Spleen (tissue), 11 donors: ENCODE data around the gene CPED1. TPM values are rescaled to one million over a fixed set of nuclear protein-coding genes. Genes with fewer than 3 reads are reported as not detected.

Experiments
- DNase-seq: peaks from one replicate; pipeline ENCODE4 v3.0.0-alpha.2; 2020
- H3K27ac ChIP-seq, 8 donors: fragments of 200-600 bp; sonication (generic) in 7 of 8; 1 replicate in 4 of 8; 2 replicates in 4 of 8; pipeline versions ENCODE4 v1.5.0 to v1.8.0; 2016 to 2021; ENCODE audit warnings: inconsistent platforms in 4 of 8, mild to moderate bottlenecking in 4 of 8, moderate library complexity in 1 of 8
- H3K27me3 ChIP-seq, 7 donors: fragments of 200-600 bp; sonication (generic) in 6 of 7; replicated peaks in 1 of 7; 1 replicate in 4 of 7; 2 replicates in 3 of 7; pipeline versions ENCODE4 v1.5.0 to v1.8.0; 2016 to 2021; ENCODE audit warnings: inconsistent platforms in 3 of 7, mild to moderate bottlenecking in 1 of 7
- H3K36me3 ChIP-seq, 6 donors: fragments of 200-600 bp; sonication (generic) in 5 of 6; 1 replicate in 4 of 6; 2 replicates in 2 of 6; pipeline versions ENCODE4 v1.5.0 to v1.8.0; 2016 to 2021; ENCODE audit warnings: inconsistent platforms in 2 of 6
- H3K4me1 ChIP-seq, 6 donors: fragments of 200-600 bp; sonication (generic) in 5 of 6; 1 replicate in 3 of 6; 2 replicates in 3 of 6; pipeline versions ENCODE4 v1.5.0 to v1.8.0; 2016 to 2021; ENCODE audit warnings: inconsistent platforms in 3 of 6
- H3K4me3 ChIP-seq, 8 donors: fragments of 200-600 bp; sonication (generic) in 7 of 8; 1 replicate in 4 of 8; 2 replicates in 4 of 8; pipeline versions ENCODE4 v1.5.0 to v1.8.0; 2016 to 2021; ENCODE audit warnings: inconsistent platforms in 4 of 8, mild to moderate bottlenecking in 4 of 8, moderate library complexity in 2 of 8
- H3K9me3 ChIP-seq, 8 donors: fragments of 200-600 bp; sonication (generic) in 7 of 8; 1 replicate in 4 of 8; 2 replicates in 4 of 8; pipeline versions ENCODE4 v1.5.0 to v1.8.0; 2016 to 2021; ENCODE audit warnings: inconsistent platforms in 4 of 8
- POLR2A ChIP-seq, 3 donors: fragments of 450-650 bp; IDR thresholded peaks; one replicate each; pipeline ENCODE4 v1.5.1; 2017; ENCODE audit warnings: antibody characterized with exemption in 3 of 3, mild to moderate bottlenecking in 1 of 3
- POLR2AphosphoS5 ChIP-seq, 3 donors: sonication (generic); formaldehyde crosslinking; IDR thresholded peaks; one replicate each; pipeline ENCODE4 v1.5.1; 2017; ENCODE audit warnings: antibody characterized with exemption in 3 of 3
- WGBS, 5 donors: extraction: QIAGEN DNeasy Blood & Tissue Kit in 3 of 5; methylation state at CpG; one replicate each; pipeline versions ENCODE4 v1.1.5 to v1.1.7; 2013 to 2018; 5-methylcytosine and 5-hydroxymethylcytosine counted together
- intact Hi-C: fragments of 100-400 bp; cut with DNase I; formaldehyde crosslinking; loops from one replicate; pipeline ENCODE4 v1.15.0; 2023; ENCODE audit warnings: low total_unique reads
- polyA plus RNA-seq, 3 donors: library from polyadenylated mRNA; stranded (reverse); fragments of 200-250 nt; gene quantifications; one replicate each; pipeline ENCODE4 v1.2.1, GENCODE V29; 2013
- total RNA-seq, 7 donors: library from RNA; depleted of rRNA in 3 of 7; stranded (reverse); fragments of >200 nt in 3 of 7; fragmentation: NEBNext Ultra II Directional in 4 of 7; extraction: Animal tissue kit (Norgen Biotek cat#: 25700) in 4 of 7; gene quantifications; one replicate each; pipeline versions ENCODE4 v1.1.0 to v1.2.1, GENCODE V29; 2016 to 2021
- TF ChIP-seq, protein P1 (sequence below), 11 experiments: fragments of 200-600 bp in 7 of 11; fragments of 450-650 bp in 4 of 11; sonication (generic) in 4 of 11; IDR thresholded peaks in 8 of 11; conservative IDR thresholded peaks in 3 of 11; 1 replicate in 7 of 11; 2 replicates in 4 of 11; pipeline versions ENCODE4 v1.4.0 to v1.8.0; 2016 to 2021; ENCODE audit warnings: antibody characterized with exemption in 11 of 11, inconsistent platforms in 4 of 11, mild to moderate bottlenecking in 1 of 11
- donor health status: healthy with polysubstance abuse.
- donor health status: DM: no; HTN: no; CAD: no; lungs with moderate emphysema.
- donor health status: DM: no; HTN: no; CAD: no.
- donor health status: Bipolar disorder and iron deficiency.
- donor health status: healthy.
- donor health status: DM: no; HTN: no; CAD: no.
- donor health status: DM: yes; HTN: yes; CAD: no.

CPED1 gene
- total and polyA plus RNA-seq, 10 donors = 1.5 to 81.6 (median 38.6) TPM

DNA sequence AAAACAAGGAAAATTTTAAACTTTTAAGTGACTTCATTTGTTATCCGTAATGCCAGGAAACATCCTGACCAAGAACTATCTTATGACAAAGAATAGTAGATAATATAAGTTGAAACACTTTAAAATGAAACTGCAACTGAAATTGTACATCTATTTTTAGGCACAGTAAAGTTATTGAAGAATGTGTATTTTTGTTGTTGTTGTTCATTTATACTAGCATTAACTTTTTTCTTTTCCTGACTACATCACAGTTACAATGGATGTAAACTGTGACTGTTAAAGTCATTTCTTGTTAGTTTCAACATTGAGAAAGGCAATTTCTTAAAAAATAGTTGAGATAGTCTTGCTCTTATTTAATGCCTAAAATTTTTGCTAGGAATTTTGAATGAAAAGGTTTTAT is 2.6 kb downstream of the CPED1 start:
- Histone ChIP-seq H3K4me3 (peak overlapping the region; percentile 5 to 68 (median 44)), H3K36me3 (no peaks in the 10 kb centered on the region), H3K27ac (peak overlapping the region in 7 of 8 donors; percentile 79 to 87 (median 84)), H3K27me3 (peaks cover 0 to 33% (median 5%) of the 10 kb centered on the region in 7 donors), H3K4me1 (peaks cover 9 to 75% (median 40%) of the 10 kb centered on the region in 6 donors), H3K9me3 (no peaks in the 10 kb centered on the region)
- no peak for DNase-seq
- TF ChIP-seq POLR2AphosphoS5 (IDR thresholded peaks at IDR 0.05) (no peak), POLR2A (IDR thresholded peaks at IDR 0.05) (no peak)
- TF ChIP-seq, protein P1, sequence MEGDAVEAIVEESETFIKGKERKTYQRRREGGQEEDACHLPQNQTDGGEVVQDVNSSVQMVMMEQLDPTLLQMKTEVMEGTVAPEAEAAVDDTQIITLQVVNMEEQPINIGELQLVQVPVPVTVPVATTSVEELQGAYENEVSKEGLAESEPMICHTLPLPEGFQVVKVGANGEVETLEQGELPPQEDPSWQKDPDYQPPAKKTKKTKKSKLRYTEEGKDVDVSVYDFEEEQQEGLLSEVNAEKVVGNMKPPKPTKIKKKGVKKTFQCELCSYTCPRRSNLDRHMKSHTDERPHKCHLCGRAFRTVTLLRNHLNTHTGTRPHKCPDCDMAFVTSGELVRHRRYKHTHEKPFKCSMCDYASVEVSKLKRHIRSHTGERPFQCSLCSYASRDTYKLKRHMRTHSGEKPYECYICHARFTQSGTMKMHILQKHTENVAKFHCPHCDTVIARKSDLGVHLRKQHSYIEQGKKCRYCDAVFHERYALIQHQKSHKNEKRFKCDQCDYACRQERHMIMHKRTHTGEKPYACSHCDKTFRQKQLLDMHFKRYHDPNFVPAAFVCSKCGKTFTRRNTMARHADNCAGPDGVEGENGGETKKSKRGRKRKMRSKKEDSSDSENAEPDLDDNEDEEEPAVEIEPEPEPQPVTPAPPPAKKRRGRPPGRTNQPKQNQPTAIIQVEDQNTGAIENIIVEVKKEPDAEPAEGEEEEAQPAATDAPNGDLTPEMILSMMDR (IDR thresholded peaks at IDR 0.05 in 8 of 11, conservative IDR thresholded peaks at IDR 0.05 in 3 of 11) = no peak
- intact Hi-C loops = no loop called here
- 17 to 35% (median 27%) methylated on average over 1 of the region's 1 CpG for WGBS, 5 donors

DNA sequence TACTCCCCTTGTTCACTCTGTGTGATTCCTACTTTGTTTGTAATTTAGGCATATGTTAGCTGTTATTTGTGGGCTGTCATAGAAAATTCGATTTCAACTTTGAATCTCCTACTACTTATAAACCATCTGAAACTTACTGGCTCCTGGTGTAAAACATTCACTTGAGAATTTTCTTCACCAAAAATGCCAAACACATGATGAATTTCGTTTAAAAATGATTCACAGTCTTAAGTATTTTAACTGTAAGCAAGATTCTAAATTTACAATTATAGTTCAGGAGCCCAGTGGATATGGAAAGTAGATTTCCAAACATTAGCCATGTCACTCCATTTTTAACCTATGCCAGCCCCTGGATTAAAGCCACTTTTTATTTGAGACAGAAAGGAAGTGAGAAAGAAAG is 3.1 kb downstream of the CPED1 start:
- Histone ChIP-seq H3K9me3 (no peaks in the 10 kb centered on the region), H3K4me1 (peaks cover 10 to 79% (median 44%) of the 10 kb centered on the region in 6 donors), H3K36me3 (no peaks in the 10 kb centered on the region), H3K27me3 (peaks cover 0 to 33% (median 5%) of the 10 kb centered on the region in 7 donors), H3K4me3 (peak overlapping the region in 6 of 8 donors; percentile 17 to 68 (median 46)), H3K27ac (peak overlapping the region in 7 of 8 donors; percentile 21 to 87 (median 84))
- DNase-seq = no peak
- WGBS, 5 donors = 7 to 35% (median 12%) methylated on average over 2 of the region's 2 CpGs
- intact Hi-C loops = no loop called here
- TF ChIP-seq, protein P1 (IDR thresholded peaks at IDR 0.05 in 8 of 11, conservative IDR thresholded peaks at IDR 0.05 in 3 of 11) = no peak
- TF ChIP-seq POLR2A (IDR thresholded peaks at IDR 0.05) (no peak), POLR2AphosphoS5 (IDR thresholded peaks at IDR 0.05) (no peak)

DNA sequence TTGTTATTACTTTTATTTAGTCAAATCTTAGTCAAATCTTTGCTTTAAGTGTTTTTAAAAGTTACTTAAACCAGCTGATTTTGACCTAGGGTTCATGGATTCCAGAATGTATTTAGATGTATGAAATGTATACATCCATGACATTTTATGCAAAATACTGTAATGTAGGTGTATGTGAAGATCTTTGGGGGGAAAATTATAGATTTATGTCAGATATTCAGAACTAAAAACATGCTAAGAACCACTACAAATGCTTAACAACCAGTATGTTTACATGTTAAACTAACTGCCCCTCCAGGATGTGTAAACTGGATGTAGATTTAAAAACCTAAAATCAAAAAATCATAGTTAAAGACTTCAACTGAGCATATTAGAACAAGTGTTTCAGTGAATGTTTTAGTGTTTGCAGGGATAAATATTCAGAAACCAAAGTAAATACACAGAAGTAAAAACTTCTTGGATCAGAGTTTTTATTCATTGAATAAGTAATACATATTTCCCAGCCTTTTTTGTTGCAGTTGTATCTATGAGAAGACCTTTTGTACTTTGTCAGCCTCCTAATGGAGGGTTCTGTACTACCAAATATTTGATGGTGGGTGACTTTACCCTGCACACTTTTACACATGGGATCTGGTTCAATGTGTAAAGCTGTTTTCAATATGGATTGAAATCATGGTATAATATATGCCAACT is 3.9 kb downstream of the CPED1 start:
- H3K27ac ChIP-seq = peak overlapping the region in 4 of 8 donors; percentile 83 to 87 (median 84)
- peaks cover 0 to 33% (median 5%) of the 10 kb centered on the region in 7 donors for H3K27me3 ChIP-seq
- no peaks in the 10 kb centered on the region for H3K9me3 ChIP-seq
- TF ChIP-seq POLR2AphosphoS5 (IDR thresholded peaks at IDR 0.05) (no peak), POLR2A (IDR thresholded peaks at IDR 0.05) (no peak)
- TF ChIP-seq, protein P1 (IDR thresholded peaks at IDR 0.05 in 8 of 11, conservative IDR thresholded peaks at IDR 0.05 in 3 of 11) = no peak
- intact Hi-C loops = no loop called here
- DNase-seq = no peak
- H3K4me3 ChIP-seq = peak overlapping the region in 3 of 8 donors; percentile 46 to 68 (median 48)
- no peaks in the 10 kb centered on the region for H3K36me3 ChIP-seq
- H3K4me1 ChIP-seq = peaks cover 14 to 85% (median 47%) of the 10 kb centered on the region in 6 donors

DNA sequence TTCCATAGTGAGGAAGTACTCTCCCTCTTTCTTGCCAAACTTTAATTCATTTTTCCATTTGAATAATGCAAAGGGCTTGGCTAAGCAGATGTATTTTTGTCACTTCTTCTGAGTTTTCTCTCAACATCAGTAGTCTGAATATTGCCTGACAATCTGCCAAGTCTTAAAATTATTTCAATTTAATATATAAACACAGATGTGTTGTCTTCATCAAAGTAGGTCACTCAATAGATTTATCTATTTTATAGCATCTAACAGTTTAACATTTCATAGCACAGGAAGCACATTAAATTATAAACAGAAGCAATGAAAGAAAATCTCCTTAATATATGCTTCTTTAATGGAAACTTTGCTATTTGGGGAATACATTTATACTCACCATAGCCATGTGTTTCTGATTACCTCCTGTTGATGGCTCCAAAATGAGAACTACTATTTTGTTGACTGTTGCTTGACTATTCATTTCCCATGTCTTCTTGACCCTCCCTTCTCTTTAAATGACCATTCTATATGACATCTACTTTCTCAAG is 4.5 kb downstream of the CPED1 start:
- no peak overlapping the region for H3K27ac ChIP-seq
- DNase-seq = no peak
- peaks cover 0 to 29% (median 5%) of the 10 kb centered on the region in 7 donors for H3K27me3 ChIP-seq
- H3K4me1 ChIP-seq = peaks cover 8 to 85% (median 43%) of the 10 kb centered on the region in 6 donors
- no peak for TF ChIP-seq POLR2AphosphoS5 (IDR thresholded peaks at IDR 0.05)
- TF ChIP-seq, protein P1 (IDR thresholded peaks at IDR 0.05 in 8 of 11, conservative IDR thresholded peaks at IDR 0.05 in 3 of 11) = no peak
- TF ChIP-seq POLR2A (IDR thresholded peaks at IDR 0.05) = no peak
- intact Hi-C loops = no loop called here
- no peaks in the 10 kb centered on the region for H3K9me3 ChIP-seq
- peak overlapping the region in 2 of 8 donors; percentile 48 to 68 for H3K4me3 ChIP-seq
- no peaks in the 10 kb centered on the region for H3K36me3 ChIP-seq
